ENCODE measurements around the gene SLC4A7.
"Not testable (repeated sequence)": the region's sequence is repeated elsewhere in the genome, so short reads cannot be mapped to it uniquely, and the experiment has no call there.

SLC4A7 gene

GRCh38 chr3:27484015-27484844, at the start of gene SLC4A7:
Gene SLC4A7, minus strand, starts transcription at chr3:27484384. Its CDS starts 258 bp downstream, at chr3:27484126.
- FAIRE-seq (peak; percentile 95), DNase-seq (ENCODE audit: insufficient read length, low spot score) (peak; percentile 91)

- DNase-seq (ENCODE audit: insufficient read length, low spot score), result no peak
Observed at GRCh38 chr3:27533261-27533607, 49.0 kb upstream of the SLC4A7 start.

GRCh38 chr3:27532426-27533260, 48.5 kb upstream of the SLC4A7 start:
- FAIRE-seq (no peak), DNase-seq (ENCODE audit: insufficient read length, low spot score) (no peak)

More at GRCh38 chr3:27533261-27533607, 49.0 kb upstream of the SLC4A7 start:
- no peak for FAIRE-seq

- DNase-seq (ENCODE audit: insufficient read length, low spot score); FAIRE-seq: not testable (repeated sequence)
Observed at GRCh38 chr3:27531193-27531751, 47.1 kb upstream of the SLC4A7 start.

GRCh38 chr3:27528791-27529190, 44.6 kb upstream of the SLC4A7 start:
- FAIRE-seq (no peak), DNase-seq (ENCODE audit: insufficient read length, low spot score) (no peak)

GRCh38 chr3:27526614-27527315, 42.6 kb upstream of the SLC4A7 start:
- FAIRE-seq, result no peak
- no peak for DNase-seq (ENCODE audit: insufficient read length, low spot score)

- FAIRE-seq (no peak), DNase-seq (ENCODE audit: insufficient read length, low spot score) (no peak)
Observed at GRCh38 chr3:27521872-27522265, 37.7 kb upstream of the SLC4A7 start.

- FAIRE-seq (peak; percentile 60), DNase-seq (ENCODE audit: insufficient read length, low spot score) (peak; percentile 73)
Observed at GRCh38 chr3:27521179-27521871, 37.1 kb upstream of the SLC4A7 start.

- DNase-seq (ENCODE audit: insufficient read length, low spot score) (no peak), FAIRE-seq (no peak)
Observed at GRCh38 chr3:27511724-27512422, 27.7 kb upstream of the SLC4A7 start.

GRCh38 chr3:27509376-27509775, 25.2 kb upstream of the SLC4A7 start:
- FAIRE-seq (no peak), DNase-seq (ENCODE audit: insufficient read length, low spot score) (no peak)

GRCh38 chr3:27508424-27508823, 24.2 kb upstream of the SLC4A7 start:
- FAIRE-seq (no peak), DNase-seq (ENCODE audit: insufficient read length, low spot score) (no peak)

GRCh38 chr3:27507515-27508266, 23.5 kb upstream of the SLC4A7 start:
- DNase-seq (ENCODE audit: insufficient read length, low spot score), result no peak

GRCh38 chr3:27507111-27507510, 22.9 kb upstream of the SLC4A7 start:
- no peak for DNase-seq (ENCODE audit: insufficient read length, low spot score)
- FAIRE-seq, result no peak

More at GRCh38 chr3:27507515-27508266, 23.5 kb upstream of the SLC4A7 start:
- FAIRE-seq, result no peak

- DNase-seq (ENCODE audit: insufficient read length, low spot score) (no peak), FAIRE-seq (no peak)
Observed at GRCh38 chr3:27504749-27505148, 20.6 kb upstream of the SLC4A7 start.

GRCh38 chr3:27503526-27503925, 19.3 kb upstream of the SLC4A7 start:
- FAIRE-seq, result no peak

GRCh38 chr3:27501759-27502158, 17.6 kb upstream of the SLC4A7 start:
- DNase-seq (ENCODE audit: insufficient read length, low spot score), result no peak
- no peak for FAIRE-seq

More at GRCh38 chr3:27503526-27503925, 19.3 kb upstream of the SLC4A7 start:
- no peak for DNase-seq (ENCODE audit: insufficient read length, low spot score)

GRCh38 chr3:27500986-27501385, 16.8 kb upstream of the SLC4A7 start:
- DNase-seq (ENCODE audit: insufficient read length, low spot score) (no peak), FAIRE-seq (no peak)

- DNase-seq (ENCODE audit: insufficient read length, low spot score), result no peak
- FAIRE-seq, result no peak
Observed at GRCh38 chr3:27500035-27500434, 15.9 kb upstream of the SLC4A7 start.

GRCh38 chr3:27494784-27495183, 10.6 kb upstream of the SLC4A7 start:
- FAIRE-seq, result no peak
- DNase-seq (ENCODE audit: insufficient read length, low spot score), result no peak
